Renal cortical epithelial cell (primary cell): ENCODE results near the gene VPS16. TPM values are rescaled to one million over a fixed set of nuclear protein-coding genes. Genes with fewer than 3 reads are reported as not detected.

Experiments
- DNase-seq: peaks from one replicate; pipeline ENCODE4 v3.0.0-alpha.2; 2011; ENCODE audit warnings: low read depth
- total RNA-seq: library from RNA; depleted of rRNA; stranded (reverse); fragments of >200 nt; gene quantifications from 2 replicates; pipeline ENCODE4 v1.2.3, GENCODE V29; 2014

The VPS16 gene
- 43.8 and 46.0 TPM in 2 replicates for total RNA-seq

DNA sequence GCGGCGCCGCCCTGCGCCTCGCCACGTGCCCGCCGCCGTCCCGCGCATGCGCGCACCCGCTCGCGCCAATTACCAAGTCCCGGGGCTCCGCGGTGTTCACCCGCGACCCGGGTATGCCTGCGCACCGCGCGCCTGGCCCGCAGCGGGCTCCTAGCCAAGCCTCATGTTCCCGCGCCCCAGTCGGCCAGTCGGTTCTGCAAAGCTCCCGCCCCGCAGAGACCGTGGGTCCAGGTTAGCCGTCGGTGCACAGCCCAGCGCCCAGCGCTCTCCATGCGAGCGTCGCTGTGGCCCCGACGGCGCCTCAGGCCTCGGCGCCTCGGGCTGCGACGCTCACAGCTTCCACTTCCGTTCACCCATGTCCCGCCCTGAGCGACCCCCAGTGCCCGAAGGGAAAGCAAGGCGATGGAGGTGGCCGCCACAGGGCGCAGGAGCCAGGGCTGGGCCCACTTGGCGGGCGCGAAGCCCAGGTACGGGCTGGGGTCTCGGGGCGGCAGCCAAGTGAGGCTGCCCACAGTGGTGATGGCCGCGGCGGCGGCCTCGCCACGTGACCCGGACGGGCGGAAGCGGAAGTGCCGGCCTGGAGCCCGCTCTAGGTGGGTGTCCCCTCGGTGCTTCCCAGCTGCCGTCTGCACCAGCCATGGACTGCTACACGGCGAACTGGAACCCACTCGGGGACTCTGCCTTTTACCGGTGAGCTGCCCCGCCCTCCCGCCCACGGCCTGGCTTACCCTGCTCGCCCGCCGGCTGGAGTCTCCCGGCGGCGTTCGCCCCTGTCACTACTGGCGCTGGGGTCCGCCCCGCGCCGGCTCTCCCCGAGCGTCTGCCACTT lies at the start of gene VPS16, which contains the start of gene PCED1A:
TSS of gene VPS16 (plus strand) at position 608 of the 829 bp plus-strand sequence. CDS start at position 638, 30 bp downstream.
TSS of gene PCED1A (minus strand) at position 518 of the 829 bp plus-strand sequence. CDS start 743 bp downstream, outside the sequence.
- peak; percentile 58 for DNase-seq

DNA sequence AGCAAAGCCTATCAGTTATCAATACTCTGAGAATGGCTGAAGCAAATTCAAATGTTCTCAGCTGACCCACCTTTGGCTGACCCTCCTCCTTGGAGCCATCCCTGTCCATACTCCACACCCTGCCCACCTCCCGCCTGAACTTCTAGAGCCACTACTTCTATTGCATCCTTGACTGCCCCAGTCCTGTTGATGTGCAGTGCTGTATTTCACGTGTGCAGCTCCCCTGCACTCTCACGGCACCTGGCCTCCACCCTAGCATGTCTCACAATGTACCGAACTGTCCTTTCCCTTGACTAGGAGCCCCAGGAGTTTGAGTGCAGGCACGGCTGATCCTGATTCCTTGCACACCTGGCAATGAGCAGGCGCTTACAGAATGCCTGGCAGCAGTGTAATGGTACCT lies 47.1 kb upstream of the VPS16 start:
- no peak for DNase-seq

GRCh38 chr20:2794202-2794748 lies 46.3 kb upstream of the VPS16 start:
- DNase-seq: no peak

- DNase-seq: no peak
Observed at GRCh38 chr20:2794866-2795447, 45.6 kb upstream of the VPS16 start.

DNA sequence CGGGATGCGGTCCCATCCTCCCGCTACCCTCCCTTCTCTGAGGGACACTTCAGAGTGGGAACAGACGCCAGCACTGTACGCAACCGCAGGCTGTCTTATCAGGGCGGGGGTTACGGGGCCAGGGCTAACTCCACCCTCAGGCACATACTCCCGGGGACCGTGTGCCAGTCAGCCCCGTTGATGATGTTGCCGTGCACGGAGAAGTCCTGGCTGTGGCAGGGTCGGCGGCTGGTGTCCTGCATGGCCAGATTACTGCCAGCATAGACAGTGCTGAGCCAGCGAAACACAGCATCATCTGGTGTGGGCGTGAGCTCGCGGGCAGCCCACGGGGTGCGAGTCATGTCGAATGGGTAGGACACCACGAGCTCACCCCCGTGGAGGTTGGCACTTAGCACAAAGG lies 45.1 kb upstream of the VPS16 start:
- DNase-seq: no peak

DNA sequence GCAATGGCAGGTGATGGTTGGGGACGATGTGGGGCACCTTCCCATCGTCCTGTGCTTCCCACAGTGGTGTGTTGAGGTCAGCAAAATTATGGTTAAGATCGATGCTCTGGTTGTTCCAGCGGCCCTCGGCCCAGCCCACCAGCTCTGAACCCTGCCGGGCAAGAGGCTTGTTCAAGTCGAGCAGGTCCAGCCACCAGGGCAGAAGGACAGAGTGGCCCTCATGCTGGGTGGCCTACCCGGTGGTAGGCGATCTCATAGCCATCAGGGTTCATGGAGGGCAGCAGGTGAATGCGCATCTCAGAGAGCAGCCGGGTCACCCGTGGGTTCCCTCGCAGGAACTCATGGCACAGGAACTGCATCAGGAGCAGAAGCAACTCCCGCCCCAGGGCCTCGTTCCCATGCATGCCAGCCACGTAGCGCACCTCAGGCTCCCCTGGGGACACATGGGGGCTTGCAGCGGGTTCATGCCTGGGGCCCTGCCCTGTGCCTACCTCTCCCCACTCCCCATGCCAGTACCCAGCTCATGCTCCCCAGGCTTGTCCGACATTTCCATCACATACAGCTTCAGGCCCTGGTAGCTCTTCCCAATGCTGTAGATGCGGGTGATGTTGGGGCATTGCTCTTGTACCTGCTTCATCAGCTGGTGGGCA lies 44.4 kb upstream of the VPS16 start:
- no peak for DNase-seq

GRCh38 chr20:2797136-2797983 lies 43.2 kb upstream of the VPS16 start:
- no peak for DNase-seq

- no peak for DNase-seq
Observed at GRCh38 chr20:2798095-2798805, 42.3 kb upstream of the VPS16 start.

- no peak for DNase-seq
Observed at GRCh38 chr20:2798814-2799213, 41.7 kb upstream of the VPS16 start.

GRCh38 chr20:2799271-2799670 lies 41.3 kb upstream of the VPS16 start:
- no peak for DNase-seq

DNA sequence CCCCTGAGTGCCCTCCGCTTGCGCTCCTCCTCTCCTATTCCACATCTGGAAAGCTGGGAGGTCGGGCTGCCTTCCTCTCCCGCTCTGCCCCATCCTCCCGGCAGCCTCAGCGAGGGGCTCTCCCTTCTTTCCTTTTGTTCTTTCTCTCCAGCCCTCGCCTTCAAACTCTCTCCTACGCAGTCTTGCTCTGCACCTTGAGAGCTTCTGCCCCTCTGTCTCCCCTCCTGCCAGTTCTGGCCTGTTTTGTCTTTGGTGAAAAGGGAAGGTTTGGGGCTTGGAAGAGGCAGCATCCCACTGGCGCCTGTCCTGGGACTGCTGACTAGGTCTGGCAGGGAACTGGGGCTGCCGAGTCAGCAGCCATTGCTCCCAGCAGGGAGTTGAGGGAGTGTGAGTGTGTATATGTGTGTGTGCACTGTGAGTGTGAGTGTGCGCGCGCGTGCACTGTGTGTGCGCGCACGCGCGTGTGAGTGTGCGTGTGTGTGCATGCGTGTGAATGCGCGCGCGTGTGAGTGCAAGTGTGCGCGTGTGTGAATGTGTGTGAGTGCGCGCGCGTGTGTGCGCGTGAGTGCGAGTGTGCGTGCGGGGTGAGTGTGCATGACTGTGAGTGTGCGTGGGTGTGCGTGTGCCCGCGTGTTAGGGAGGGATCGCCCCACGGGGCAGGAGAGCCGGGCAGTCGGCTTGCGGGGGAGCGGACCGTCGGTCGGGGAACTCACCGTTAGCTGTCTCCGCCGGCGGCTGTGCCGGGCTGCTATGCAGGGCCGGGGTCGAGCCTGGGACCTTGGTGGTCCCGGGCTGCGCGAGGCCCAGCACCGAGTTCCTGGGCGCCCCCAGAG lies 40.6 kb upstream of the VPS16 start:
- no peak for DNase-seq

DNA sequence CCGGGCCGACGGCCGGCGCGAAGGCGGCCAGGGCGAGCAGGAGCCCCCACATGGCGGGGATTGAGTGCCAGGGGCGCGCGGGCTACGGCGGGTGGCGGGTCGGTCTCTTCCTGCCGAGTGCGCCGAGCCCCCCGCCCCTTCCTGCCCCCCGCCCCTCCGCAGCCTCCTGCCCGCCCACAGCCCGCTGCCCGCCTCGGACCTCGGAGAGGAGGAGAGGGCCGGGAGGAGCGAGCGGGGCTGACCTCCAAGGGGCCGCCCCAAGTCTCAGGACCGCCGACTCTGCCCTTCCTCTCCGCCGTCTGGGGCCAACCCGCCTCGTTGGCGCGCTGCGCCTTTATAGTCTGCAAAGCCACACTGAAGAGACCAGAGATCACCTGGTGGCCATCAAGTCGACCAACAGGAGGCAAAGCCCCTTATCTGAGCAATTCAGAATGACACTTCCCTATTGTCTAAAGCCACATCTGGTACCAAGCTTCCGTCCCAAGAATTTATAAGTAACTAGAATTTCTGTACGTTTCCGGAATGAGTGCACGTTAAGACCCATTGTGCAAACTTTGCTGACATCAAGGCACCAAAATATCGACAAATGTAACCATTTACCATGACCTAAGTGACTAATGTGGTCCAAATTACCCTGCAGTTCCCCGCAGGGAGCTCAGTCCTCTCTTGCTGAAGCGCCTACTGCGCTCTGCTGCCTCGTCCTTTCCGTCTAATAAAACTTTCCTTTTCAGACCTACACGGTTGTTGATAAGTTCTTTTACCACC lies 39.8 kb upstream of the VPS16 start, which contains the start of gene CPXM1:
TSS of gene CPXM1 (minus strand) at position 107 of the 765 bp plus-strand sequence. CDS start at position 52, 55 bp downstream.
- DNase-seq: peak; percentile 16

GRCh38 chr20:2801286-2801728 lies 39.2 kb upstream of the VPS16 start:
- DNase-seq: no peak

- DNase-seq: no peak
Observed at GRCh38 chr20:2804041-2804828, 36.3 kb upstream of the VPS16 start.

DNA sequence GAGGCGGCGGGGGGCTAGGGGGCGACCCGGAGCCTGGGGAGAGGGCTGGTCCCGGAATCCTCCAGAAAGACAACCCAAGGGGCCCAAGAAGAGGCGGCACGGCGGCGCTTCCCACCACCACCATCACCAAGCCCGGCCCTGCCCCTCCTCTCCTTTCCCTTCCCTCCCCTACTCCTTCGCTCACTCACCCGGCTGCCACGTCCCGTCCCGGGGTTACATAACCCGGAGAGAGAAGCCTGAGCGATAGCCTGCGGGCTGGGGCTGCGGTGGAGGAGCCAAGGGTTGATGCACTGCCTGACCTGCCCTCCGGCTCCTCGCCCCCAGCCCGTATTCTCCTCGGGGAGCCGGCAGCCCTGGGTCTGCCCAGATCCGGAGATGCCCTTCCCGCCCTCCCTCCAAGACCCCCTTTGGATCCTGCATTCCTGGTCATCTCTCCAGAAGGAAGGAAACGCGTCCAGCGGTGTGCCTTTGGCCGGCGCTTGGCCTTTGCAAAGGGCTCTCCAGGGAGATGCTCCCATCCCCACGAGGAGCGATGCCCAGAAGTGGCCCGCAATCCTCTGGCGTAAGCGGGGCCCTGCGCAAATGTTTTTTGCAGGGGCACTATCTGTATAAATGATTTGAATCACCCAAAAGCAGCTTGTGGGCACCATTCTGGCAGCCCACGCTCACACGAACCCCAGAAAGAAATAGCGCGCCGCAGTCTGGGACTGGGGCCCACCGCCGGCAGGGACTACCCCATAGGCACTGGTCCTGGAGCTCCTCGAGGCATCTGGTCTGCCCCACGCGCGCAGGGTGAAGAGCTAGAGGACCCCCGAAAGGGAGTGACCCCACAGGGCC lies 35.5 kb upstream of the VPS16 start:
- no peak for DNase-seq

DNA sequence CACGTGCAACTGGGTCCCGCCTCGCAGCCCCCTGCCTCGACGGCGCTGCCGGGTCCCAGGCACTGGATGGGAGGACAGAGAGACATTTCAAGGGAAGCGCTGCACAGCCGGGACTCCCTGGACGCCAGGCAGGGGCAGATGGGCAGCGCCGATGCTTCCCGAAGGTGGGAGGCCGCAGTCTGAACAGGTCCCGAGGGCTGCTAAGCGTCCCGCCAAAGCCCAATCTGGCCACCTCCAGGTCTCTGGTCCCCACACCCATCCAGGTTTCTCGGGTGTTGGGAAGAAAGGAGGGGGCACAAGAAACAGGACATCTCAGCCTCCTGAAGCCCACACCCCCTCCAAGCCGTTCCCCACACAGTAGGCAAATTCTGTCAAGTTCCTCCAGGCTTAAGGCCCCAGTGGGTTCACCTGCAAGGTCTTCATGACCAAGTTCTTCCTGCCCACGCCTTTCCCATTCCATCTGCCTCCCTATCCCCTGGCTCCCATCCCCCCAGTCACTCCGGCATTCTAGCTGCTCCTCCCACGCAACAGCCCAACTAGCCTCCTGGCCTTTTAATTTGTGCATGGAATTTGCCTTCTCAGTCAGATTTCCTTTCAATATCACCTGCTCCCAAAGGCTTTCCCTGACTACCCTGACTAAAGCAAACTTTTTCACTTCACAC lies 34.7 kb upstream of the VPS16 start:
- peak; percentile 86 for DNase-seq

- no peak for DNase-seq
Observed at GRCh38 chr20:2806351-2806701, 34.2 kb upstream of the VPS16 start.
